ENCODE data around the gene BBS1.
"Not testable (repeated sequence)": the region's sequence is repeated elsewhere in the genome, so short reads cannot be mapped to it uniquely, and the experiment has no call there.

Gene BBS1

GRCh38 chr11:66510271-66510989 is at the start of gene BBS1:
BBS1 (plus strand) TSS chr11:66510635; CDS start chr11:66510660, 25 bp downstream.
- FAIRE-seq = no peak

- FAIRE-seq = no peak
Observed at GRCh38 chr11:66462010-66462409, 48.4 kb upstream of the BBS1 start.

GRCh38 chr11:66462911-66463310 is 47.5 kb upstream of the BBS1 start:
- FAIRE-seq = no peak

GRCh38 chr11:66464116-66464515 is 46.3 kb upstream of the BBS1 start:
- not testable (repeated sequence) for FAIRE-seq

GRCh38 chr11:66464916-66465315 is 45.5 kb upstream of the BBS1 start:
- no peak for FAIRE-seq

- FAIRE-seq = no peak
Observed at GRCh38 chr11:66465373-66466224, 44.8 kb upstream of the BBS1 start.

DNA sequence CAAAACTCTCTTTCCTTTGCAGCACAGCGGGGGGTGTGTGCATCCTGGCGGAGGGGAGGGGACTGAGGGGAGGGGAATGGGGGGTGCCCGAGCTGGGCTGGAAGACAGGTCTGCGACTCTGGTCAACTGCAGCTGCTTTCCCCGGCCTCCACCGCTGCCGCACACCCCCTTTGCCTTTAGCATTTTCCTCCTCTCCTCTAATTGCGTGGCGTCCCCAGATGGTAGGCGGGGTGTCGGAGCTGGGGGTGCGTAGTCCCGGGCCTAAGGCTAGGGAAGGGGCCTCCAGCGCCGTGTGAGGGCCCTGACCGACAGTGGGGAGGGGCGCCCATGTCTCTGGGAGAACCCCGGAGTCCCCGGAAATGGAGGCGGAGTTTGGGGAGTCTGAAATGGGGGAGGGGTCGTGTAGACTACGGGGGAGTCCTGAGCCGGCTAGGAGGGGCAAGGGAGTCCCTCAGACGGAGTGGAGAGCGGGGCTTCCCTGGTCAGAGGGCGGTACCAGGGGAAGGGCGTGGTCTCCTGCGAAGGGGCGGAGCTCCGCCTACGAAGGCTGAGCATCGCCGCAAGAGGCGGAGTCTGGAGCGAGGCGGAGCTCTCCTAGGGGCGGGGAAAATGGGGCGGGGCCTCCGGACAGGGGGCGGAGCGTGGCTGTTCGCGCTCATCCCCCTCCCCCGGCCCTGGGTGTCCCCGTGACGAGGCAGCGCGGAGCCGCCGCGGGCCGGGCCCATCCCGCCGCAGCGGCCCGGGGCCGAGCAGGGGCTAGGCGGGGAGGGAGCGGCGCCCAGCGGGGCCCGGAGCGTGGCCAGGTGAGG is 44.0 kb upstream of the BBS1 start, which contains the start of gene PELI3:
Gene PELI3, plus strand, starts transcription at position 681 of the 809 bp plus-strand sequence. CDS start 1,224 bp downstream, outside the sequence.
- FAIRE-seq = no peak

GRCh38 chr11:66467034-66467659 is 43.3 kb upstream of the BBS1 start:
- no peak for FAIRE-seq

- FAIRE-seq = no peak
Observed at GRCh38 chr11:66467756-66468155, 42.7 kb upstream of the BBS1 start.

GRCh38 chr11:66468691-66469090 is 41.7 kb upstream of the BBS1 start:
- FAIRE-seq = no peak

DNA sequence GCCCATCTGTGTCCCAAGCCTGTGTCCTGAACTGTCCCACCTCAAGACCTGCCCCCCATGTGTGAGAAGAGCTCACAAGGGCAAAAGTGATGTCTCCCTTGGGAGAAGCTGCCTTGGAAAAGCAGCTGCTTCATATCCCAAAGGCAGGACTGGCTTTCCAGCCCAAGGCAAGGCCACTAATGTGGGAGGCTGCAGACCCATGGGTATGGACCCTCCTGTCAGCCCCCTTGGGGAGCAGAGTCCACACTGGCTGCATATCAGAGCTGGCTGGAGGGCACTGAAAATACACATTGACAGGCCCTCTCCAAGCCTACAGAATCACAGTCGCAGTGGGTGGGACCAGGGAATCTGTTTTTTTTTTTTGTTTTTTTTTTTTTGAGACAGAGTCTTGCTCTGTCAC is 41.0 kb upstream of the BBS1 start:
- FAIRE-seq = no peak

DNA sequence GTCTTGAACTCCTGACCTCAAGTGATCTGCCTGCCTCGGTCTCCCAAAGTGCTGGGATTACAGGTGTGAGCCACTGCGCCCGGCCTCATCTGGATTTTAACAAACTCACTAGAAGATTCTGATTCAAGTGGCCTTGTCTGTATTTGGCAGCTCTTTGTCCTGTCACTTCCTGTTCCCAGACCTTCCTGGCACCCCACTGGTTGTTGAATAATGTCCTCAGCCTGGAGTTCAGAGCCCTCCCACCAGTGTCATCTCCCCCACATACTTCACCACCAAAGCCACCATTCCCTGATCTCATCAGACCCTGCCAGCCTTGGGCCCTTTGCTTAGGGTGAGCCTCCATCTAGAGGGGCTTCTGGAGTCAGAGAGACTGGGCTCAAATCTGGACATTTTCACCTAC is 40.4 kb upstream of the BBS1 start:
- no peak for FAIRE-seq

GRCh38 chr11:66471142-66471541 is 39.3 kb upstream of the BBS1 start:
- FAIRE-seq = no peak

GRCh38 chr11:66472054-66472453 is 38.4 kb upstream of the BBS1 start:
- no peak for FAIRE-seq

DNA sequence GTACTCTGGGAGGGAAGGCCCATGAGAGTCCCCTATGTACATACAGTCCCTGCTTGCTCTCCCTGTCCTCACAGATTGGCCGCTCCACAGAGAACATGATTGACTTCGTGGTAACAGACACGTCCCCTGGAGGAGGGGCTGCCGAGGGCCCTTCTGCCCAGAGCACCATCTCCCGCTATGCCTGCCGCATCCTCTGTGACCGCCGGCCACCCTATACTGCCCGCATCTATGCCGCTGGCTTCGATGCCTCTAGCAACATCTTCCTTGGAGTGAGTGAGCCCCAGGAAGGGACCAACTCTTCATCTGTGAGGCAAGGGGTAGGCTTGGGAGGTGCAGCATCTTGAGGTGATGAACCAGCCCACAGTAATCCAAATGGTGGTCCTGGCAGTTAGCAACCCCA is 37.3 kb upstream of the BBS1 start:
- no peak for FAIRE-seq

- no peak for FAIRE-seq
Observed at GRCh38 chr11:66473608-66474515, 36.6 kb upstream of the BBS1 start.

- FAIRE-seq = no peak
Observed at GRCh38 chr11:66475349-66476172, 34.9 kb upstream of the BBS1 start.

DNA sequence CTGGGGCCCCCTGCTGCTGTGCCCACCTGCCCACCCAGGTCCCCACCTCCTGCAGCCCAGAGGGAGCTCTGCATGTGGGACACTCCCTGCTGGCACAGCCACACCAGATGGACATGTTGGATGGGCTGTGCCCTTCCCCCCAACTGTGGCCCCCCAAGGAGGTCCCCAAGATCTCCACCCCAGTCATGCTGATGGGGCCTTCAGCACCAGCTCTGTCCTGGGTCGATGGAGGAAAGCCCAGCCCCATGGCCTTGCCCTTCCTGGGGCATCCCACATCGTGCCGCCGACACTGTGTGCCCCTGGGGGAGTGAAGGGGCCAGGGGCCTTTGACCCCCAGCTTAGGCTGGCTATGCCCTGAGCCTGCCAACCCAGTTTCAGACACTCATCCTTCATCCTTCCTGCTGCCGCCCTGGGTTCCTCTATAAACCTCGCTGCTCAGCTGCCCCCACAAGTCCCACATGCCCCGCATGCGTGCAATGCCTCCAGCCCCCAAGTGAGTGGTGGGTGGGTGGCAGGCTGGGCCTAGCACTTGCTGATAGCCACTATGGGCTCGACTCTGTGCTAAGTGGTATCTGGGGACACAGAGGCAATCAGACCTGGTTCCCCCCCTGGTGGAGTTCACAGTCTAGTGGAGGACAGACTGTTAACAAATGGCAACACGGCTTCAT is 34.1 kb upstream of the BBS1 start:
- no peak for FAIRE-seq

DNA sequence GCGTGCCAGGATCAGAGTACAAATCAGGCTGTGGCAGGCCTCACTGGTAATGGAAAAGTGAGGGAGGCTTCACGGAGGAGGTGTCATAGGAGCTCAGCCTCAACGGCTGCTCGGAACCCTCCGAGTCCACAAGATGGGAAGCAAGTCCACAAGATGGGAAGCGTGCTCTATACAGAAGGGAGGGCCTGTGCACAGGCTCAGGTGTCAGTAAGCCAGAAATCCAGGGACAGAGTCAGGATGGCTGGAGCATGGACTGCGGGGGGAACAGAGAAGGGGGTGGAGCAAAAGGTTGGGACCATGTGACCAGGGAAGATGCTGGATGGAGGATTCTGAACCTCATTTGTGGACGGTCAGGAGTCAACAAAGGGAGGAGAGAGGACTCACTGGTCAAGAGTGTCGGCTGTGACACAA is 33.6 kb upstream of the BBS1 start:
- FAIRE-seq = no peak
